Adipose tissue (tissue), 3 donors: ENCODE data around the gene DNAJB8. TPM values are rescaled to one million over a fixed set of nuclear protein-coding genes. Genes with fewer than 3 reads are reported as not detected.

Experiments used
- H3K27ac ChIP-seq: one replicate; pipeline ENCODE4 v1.5.1; 2013; ENCODE audit warnings: low read depth, low read length
- WGBS, 3 donors: extraction: QIAGEN DNeasy Blood & Tissue Kit; methylation state at CpG; one replicate each; pipeline ENCODE4 v1.1.7; 2013; 5-methylcytosine and 5-hydroxymethylcytosine counted together
- polyA plus RNA-seq, 3 donors: library from polyadenylated mRNA; stranded (reverse); fragments of 200-250 nt; gene quantifications; one replicate each; pipeline ENCODE4 v1.2.3, GENCODE V29; 2013
- donor health status: healthy with polysubstance abuse.
- donor health status: Bipolar disorder and iron deficiency.
- donor health status: healthy.

The DNAJB8 gene
- not detected for polyA plus RNA-seq

- no peak within 1 kb of the TSS for H3K27ac ChIP-seq
- 84 to 87% (median 84%) methylated on average over 14 of the region's 14 CpGs for WGBS, 3 donors
Measured at GRCh38 chr3:128466840-128467541, at the start of gene DNAJB8. TSS of gene DNAJB8 (minus strand) at chr3:128466890. CDS start at chr3:128463245, 3,645 bp downstream.

DNA sequence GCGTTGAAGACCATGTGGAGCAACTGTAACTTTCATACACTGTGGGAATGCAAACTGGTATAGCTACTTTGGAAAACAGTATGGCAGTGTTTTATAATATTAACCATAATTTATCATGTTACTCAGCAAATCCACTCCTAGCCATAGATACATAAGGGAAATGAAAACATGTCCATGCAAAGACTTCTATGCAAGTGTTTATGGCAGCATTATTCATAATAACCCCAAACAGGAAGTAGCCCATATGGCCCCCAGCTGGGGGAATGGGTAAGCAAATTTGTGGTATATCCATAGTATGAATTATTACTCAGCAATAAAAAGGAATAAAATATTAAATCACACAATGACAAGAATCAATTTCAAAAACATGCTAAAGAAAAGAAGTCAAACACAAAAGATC, 49.3 kb upstream of the DNAJB8 start:
- 91 to 95% (median 94%) methylated on average over 1 of the region's 1 CpG for whole genome bisulfite sequencing, 3 donors
- H3K27ac ChIP-seq: no peak overlapping the region

- 88 to 93% (median 91%) methylated on average over 5 of the region's 5 CpGs for WGBS, 3 donors
- no peak overlapping the region for H3K27ac ChIP-seq
Measured at GRCh38 chr3:128508852-128509251, 42.2 kb upstream of the DNAJB8 start.

DNA sequence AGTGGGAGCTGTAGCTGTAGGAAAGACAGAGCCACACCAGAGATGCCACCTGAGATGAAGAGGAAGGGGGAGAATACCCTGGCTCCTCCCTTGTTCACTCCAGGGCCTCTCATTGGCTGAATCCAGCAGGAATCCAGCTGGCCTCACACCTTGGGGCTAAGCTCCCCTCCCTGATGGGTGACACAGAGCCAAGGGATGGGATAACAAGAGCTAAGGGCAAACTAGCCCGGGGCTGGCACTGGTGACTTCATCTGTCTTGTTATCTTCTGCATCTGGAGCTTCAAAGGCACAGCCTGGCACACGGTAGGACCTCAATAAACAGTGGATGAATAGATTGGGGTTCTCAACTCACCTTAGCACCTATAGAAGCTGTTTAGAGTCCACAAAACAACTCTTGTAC, 40.1 kb upstream of the DNAJB8 start:
- 67 to 78% (median 72%) methylated on average over 2 of the region's 2 CpGs for WGBS, 3 donors
- no peak overlapping the region for H3K27ac ChIP-seq

GRCh38 chr3:128505771-128506170, 39.1 kb upstream of the DNAJB8 start:
- 92 to 96% (median 94%) methylated on average over 3 of the region's 3 CpGs for WGBS, 3 donors
- no peak overlapping the region for H3K27ac ChIP-seq

DNA sequence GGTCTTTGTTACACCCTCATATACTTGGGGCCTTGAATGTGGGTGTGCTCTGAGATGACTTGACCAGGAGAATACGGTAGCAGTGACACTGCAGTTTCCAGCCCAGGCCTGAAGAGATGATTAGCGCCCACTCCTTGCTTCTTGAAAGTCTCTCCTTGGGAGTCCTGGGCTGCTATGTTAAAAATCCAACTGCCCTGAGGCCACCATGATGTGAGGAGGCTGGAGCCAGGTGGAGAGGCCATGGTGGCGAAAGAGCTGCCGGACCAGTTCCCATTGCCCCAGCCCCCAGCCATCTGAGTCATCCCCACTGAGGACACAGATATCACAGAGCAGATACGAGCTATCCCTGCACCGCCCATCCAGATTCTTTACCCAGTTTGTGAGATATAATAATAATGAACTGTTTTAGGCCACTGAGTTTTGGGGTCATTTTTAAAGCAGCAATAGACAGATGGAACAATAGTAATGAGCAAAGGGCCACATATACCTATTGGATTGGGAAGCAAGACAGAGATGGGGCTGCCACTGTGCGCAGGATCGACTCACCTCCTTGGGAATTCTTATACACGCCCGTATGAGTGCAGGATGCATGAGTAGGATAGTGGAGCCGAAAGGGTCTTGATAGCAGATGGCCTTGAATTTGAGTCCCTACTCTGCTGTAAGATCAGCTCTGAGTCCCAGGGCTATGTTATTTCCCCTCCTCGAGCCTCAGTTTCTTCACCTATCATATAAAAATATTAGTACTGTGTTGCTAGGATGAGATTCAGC, 38.5 kb upstream of the DNAJB8 start:
- WGBS, 3 donors: 91 to 94% (median 93%) methylated on average over 12 of the region's 12 CpGs

GRCh38 chr3:128504533-128504915, 37.8 kb upstream of the DNAJB8 start:
- no peak overlapping the region for H3K27ac ChIP-seq
- 90 to 95% (median 94%) methylated on average over 8 of the region's 8 CpGs for WGBS, 3 donors

More for the DNA sequence above, 38.5 kb upstream of the DNAJB8 start:
- no peak overlapping the region for H3K27ac ChIP-seq

- 89% methylated on average over 10 of the region's 10 CpGs for WGBS, 3 donors
- H3K27ac ChIP-seq: no peak overlapping the region
Measured at GRCh38 chr3:128503751-128504532, 37.3 kb upstream of the DNAJB8 start.

DNA sequence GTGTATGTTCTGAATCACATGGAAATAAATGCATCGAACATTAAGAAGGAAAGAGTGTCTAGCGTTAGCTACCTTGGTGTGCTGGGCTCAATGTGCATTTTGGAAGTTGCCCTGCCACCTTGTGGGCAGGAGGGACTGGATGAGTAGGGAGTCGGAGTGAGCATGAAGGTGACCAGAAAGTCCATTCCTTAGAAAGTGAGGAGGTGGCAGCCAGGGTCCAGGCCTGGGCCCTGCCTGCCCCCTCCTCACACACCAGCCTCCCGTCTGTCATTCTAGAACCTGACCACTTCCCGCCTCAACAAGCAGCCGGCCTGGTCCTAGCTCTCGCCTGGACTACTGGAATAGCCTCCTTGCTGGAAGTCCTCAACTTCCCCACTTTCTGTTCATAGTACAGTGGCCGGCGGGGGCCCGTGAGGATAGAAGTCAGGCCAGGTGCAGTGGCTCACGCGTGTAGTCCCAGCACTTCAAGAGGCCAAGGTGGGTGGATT, 36.5 kb upstream of the DNAJB8 start:
- WGBS, 3 donors: 78 to 91% (median 87%) methylated on average over 12 of the region's 12 CpGs
- H3K27ac ChIP-seq: no peak overlapping the region

DNA sequence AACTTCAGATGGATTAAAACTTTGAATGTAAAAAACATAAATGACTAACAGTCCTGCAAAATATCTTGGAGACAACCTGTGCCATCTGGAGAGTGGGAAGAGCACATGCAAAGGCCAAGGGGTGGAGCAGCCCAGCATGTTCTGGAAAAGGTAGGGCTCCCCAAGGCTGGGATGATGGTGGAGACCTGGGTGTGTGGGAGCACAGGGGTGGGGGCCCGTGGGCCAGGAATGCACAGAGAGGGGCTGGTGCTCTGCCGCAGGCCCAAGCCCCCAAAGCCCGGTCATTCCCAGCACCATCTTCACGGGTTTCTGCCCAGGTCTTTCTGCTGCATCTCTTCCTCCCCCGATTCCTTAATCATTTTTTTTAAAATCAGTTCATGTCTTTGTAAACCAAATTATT, 36.0 kb upstream of the DNAJB8 start:
- no peak overlapping the region for H3K27ac ChIP-seq
- 83 to 92% (median 90%) methylated on average over 5 of the region's 5 CpGs for WGBS, 3 donors

DNA sequence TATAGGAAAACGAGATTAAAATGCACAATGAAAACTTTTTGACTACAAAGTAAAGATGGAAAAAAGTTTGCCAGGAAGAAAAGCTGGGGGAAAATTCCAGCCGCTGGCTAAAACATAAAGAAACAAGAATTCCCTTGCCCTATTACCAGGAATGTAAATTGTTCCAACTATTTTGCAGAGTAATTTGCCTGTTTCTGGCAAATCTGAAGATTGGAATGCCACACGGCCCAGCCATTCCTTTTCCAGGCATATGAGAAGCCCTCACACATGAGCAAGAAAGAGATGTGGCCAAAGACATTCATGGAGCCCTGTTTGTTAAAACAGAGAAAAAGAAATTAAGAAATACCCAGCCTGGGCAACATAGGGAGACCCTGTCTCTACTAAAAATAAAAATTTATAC, 34.7 kb upstream of the DNAJB8 start:
- 74 to 80% (median 79%) methylated on average over 3 of the region's 3 CpGs for WGBS, 3 donors

DNA sequence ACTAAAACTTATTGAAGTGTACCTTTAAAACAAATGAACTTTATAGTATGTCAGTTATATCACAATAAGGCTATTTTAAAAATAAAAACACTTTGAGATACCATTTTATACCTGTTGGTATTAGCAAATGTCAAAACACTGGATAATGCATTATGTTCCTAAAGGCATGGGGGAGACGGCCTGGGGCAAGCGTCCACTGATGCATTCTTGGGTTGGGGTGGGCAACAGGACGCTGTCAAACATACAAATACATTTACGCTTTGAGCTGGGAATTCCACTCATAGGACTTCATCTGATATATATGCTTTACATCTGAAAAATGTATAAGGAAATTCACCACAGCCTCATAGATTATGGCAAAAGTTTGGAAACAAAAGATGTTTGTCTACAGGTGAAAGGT, 33.9 kb upstream of the DNAJB8 start:
- WGBS, 3 donors: 74 to 91% (median 88%) methylated on average over 4 of the region's 4 CpGs
- H3K27ac ChIP-seq: no peak overlapping the region

More for the DNA sequence above, 34.7 kb upstream of the DNAJB8 start:
- no peak overlapping the region for H3K27ac ChIP-seq

GRCh38 chr3:128499724-128500275, 33.1 kb upstream of the DNAJB8 start:
- no peak overlapping the region for H3K27ac ChIP-seq
- 88 to 93% (median 92%) methylated on average over 4 of the region's 4 CpGs for WGBS, 3 donors

GRCh38 chr3:128498901-128499530, 32.3 kb upstream of the DNAJB8 start:
- no peak overlapping the region for H3K27ac ChIP-seq
- 61 to 84% (median 81%) methylated on average over 15 of the region's 15 CpGs for WGBS, 3 donors

DNA sequence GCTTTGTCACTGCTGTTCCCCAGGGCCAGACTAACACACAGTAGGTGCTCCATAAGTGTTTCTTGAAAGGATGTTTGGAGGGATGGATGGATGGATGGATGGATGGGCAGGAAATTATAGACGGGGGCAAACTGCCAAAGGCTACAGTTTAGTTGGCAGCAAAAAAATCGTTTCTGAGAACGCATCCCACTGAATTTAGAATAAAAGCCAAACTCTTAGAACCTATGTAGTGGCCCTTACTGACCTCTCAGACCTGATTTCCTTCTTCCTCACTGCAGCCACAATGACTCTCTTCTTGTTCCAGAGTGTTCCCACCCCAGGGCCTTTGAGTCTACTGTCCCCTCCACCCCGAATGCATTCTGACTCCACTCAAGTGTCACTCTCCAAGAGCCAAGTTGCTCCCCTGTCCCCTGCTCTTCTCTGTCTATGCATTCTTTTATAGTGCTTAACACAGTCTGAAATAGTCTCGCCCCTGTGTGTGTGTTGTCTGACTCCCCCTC, 31.5 kb upstream of the DNAJB8 start:
- 31 to 37% (median 32%) methylated on average over 5 of the region's 5 CpGs for WGBS, 3 donors
- no peak overlapping the region for H3K27ac ChIP-seq

DNA sequence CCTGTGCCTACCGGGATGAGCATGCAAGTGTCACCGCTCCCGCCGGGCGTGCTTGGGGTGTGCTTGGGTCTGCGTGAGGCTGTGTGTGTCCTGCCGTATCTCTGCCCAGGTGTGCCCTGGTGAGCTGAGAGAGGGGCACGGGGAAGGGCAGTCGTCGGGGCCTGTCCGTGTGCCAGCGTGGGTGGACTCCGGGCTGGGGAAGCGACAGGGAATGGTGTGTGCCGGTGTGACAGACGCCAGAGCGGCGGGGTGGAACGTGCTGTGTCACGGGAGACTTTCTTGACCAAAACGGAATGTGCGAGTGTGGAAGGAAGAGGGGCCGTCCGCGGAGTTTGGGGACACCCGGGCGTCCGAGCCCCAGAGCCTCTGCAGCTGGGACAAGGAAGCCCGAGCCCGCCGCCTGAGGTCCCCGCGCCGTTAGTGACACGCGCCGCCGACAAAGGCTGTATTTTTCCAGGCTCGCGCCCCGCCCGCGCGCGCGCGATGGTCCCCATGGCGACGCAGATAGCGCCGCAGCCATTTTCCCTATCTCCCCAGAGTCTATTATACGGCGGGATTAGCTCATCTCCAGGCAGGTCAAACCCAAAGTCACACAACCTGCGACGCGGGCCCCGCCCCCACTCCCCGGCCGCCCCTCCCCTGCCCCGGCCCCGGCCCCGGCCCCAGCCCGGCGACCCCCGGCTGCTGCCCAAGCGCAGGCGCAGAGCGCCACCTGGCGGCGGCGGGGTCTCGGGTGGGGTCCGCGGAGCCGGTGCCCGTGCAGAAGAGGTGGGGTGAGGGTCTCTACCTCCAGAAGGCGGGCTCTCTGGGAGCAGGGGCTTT, 30.8 kb upstream of the DNAJB8 start:
- WGBS, 3 donors: 4 to 6% (median 6%) methylated on average over 58 to 77 of the region's 77 CpGs
- H3K27ac ChIP-seq: no peak overlapping the region

- WGBS, 3 donors: 25 to 57% (median 54%) methylated on average over 45 of the region's 45 CpGs
- H3K27ac ChIP-seq: no peak overlapping the region
Measured at GRCh38 chr3:128496602-128497304, 30.1 kb upstream of the DNAJB8 start.
